Measurements from ENCODE around the gene CD82.

CD82 gene

DNA sequence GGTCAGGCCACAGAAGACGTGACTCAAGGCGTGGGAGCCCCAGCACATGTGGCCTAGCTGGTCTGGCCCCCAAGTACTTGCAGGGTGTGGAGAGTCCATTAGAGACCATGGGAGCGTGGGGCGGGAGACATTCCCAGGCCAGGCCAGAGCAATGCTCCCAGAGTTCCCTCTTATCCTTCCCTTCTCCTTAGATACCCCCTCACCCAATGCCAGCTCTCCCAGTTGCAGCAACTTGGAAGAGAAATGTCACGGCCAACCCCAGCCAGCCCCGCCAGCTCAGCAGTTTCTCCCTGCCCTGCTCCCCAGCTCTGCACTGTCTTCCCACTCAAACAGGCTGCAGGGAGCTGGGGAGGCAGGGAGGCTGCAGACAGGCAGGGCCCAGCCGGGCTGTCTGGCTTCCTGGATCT lies 95.9 kb downstream of the CD82 start:
- H3K4me3 ChIP-seq (ENCODE audit: low read length): no peak overlapping the region
- TF ChIP-seq ZNF274 (IDR thresholded peaks at IDR 0.05; ENCODE audit: low read depth, low read length): no peak
